ENCODE measurements around the gene CDC42.

The CDC42 gene

GRCh38 chr1:22117851-22118250 is 65.3 kb downstream of the CDC42 start:
- no peak overlapping the region for H2BK5ac ChIP-seq (ENCODE audit: low read depth, low read length, poor library complexity)
- no CpG with 5 or more reads among the region's 5 CpGs for WGBS (ENCODE audit: extremely low coverage, insufficient coverage, insufficient read length)
- H3K4ac ChIP-seq (ENCODE audit: low read depth, low read length) = no peak overlapping the region
- no peak overlapping the region for H3K18ac ChIP-seq (ENCODE audit: low read length)
- H3K4me3 ChIP-seq (ENCODE audit: low read depth, low read length) = no peak overlapping the region
- no peak overlapping the region for H3K14ac ChIP-seq (ENCODE audit: low read length)
- peaks cover 12% of the 10 kb centered on the region for H3K79me1 ChIP-seq (ENCODE audit: low read length)
- no peak overlapping the region for H2BK12ac ChIP-seq (ENCODE audit: low read length)
- H4K8ac ChIP-seq (ENCODE audit: low read depth, low read length) = no peak overlapping the region
- H3K79me2 ChIP-seq (ENCODE audit: control insufficient read depth, insufficient read depth, low read length, poor library complexity) = peaks cover 11% of the 10 kb centered on the region
- H3K4me2 ChIP-seq (ENCODE audit: low read length) = no peak overlapping the region
- H3K9me3 ChIP-seq (ENCODE audit: insufficient read depth, low read depth, low read length) = no peaks in the 10 kb centered on the region
- no peak overlapping the region for H2AFZ ChIP-seq (ENCODE audit: insufficient read depth, low read length, poor library complexity)
- H4K91ac ChIP-seq (ENCODE audit: low read depth, low read length) = no peak overlapping the region
- no peak overlapping the region for H3K23ac ChIP-seq (ENCODE audit: low read length)
- no peak overlapping the region for H2AK5ac ChIP-seq (ENCODE audit: low read length)
- H3K36me3 ChIP-seq (ENCODE audit: control insufficient read depth in 1 of 2, insufficient read depth in 2 of 2, low read length in 2 of 2) = peaks cover 41 to 44% of the 10 kb centered on the region in 2 experiments
- DNase-seq = no peak
- H3K27ac ChIP-seq (ENCODE audit: low read depth, low read length) = no peak overlapping the region
- no peak overlapping the region for H4K12ac ChIP-seq (ENCODE audit: low read depth, low read length)
- no peak overlapping the region for H2BK120ac ChIP-seq (ENCODE audit: insufficient read depth, low read length, poor library complexity)
- H3K9ac ChIP-seq (ENCODE audit: low read length) = no peak overlapping the region
- no peaks in the 10 kb centered on the region for H3K27me3 ChIP-seq (ENCODE audit: insufficient read depth, low read length)
- peaks cover 39 to 40% of the 10 kb centered on the region in 2 experiments for H3K4me1 ChIP-seq (ENCODE audit: control insufficient read depth in 1 of 2, insufficient read depth in 2 of 2, low read length in 2 of 2)

- no peak overlapping the region for H3K9ac ChIP-seq (ENCODE audit: low read length)
- H3K23ac ChIP-seq (ENCODE audit: low read length) = no peak overlapping the region
- no peak overlapping the region for H3K4me2 ChIP-seq (ENCODE audit: low read length)
- WGBS (ENCODE audit: extremely low coverage, insufficient coverage, insufficient read length) = no CpG with 5 or more reads among the region's 8 CpGs
- DNase-seq = no peak
- H3K79me1 ChIP-seq (ENCODE audit: low read length) = peaks cover 15% of the 10 kb centered on the region
- H4K91ac ChIP-seq (ENCODE audit: low read depth, low read length) = no peak overlapping the region
- no peak overlapping the region for H3K4ac ChIP-seq (ENCODE audit: low read depth, low read length)
- no peak overlapping the region for H3K4me3 ChIP-seq (ENCODE audit: low read depth, low read length)
- H4K8ac ChIP-seq (ENCODE audit: low read depth, low read length) = no peak overlapping the region
- H3K27ac ChIP-seq (ENCODE audit: low read depth, low read length) = no peak overlapping the region
- no peak overlapping the region for H3K14ac ChIP-seq (ENCODE audit: low read length)
- H3K4me1 ChIP-seq (ENCODE audit: control insufficient read depth in 1 of 2, insufficient read depth in 2 of 2, low read length in 2 of 2) = peaks cover 41 to 43% of the 10 kb centered on the region in 2 experiments
- peaks cover 41 to 44% of the 10 kb centered on the region in 2 experiments for H3K36me3 ChIP-seq (ENCODE audit: control insufficient read depth in 1 of 2, insufficient read depth in 2 of 2, low read length in 2 of 2)
- H3K79me2 ChIP-seq (ENCODE audit: control insufficient read depth, insufficient read depth, low read length, poor library complexity) = peaks cover 11% of the 10 kb centered on the region
- H2AK5ac ChIP-seq (ENCODE audit: low read length) = no peak overlapping the region
- no peak overlapping the region for H2AFZ ChIP-seq (ENCODE audit: insufficient read depth, low read length, poor library complexity)
- H3K27me3 ChIP-seq (ENCODE audit: insufficient read depth, low read length) = no peaks in the 10 kb centered on the region
- no peak overlapping the region for H3K18ac ChIP-seq (ENCODE audit: low read length)
- no peak overlapping the region for H2BK120ac ChIP-seq (ENCODE audit: insufficient read depth, low read length, poor library complexity)
- no peak overlapping the region for H2BK12ac ChIP-seq (ENCODE audit: low read length)
- H3K9me3 ChIP-seq (ENCODE audit: insufficient read depth, low read depth, low read length) = no peaks in the 10 kb centered on the region
- H4K12ac ChIP-seq (ENCODE audit: low read depth, low read length) = no peak overlapping the region
- H2BK5ac ChIP-seq (ENCODE audit: low read depth, low read length, poor library complexity) = no peak overlapping the region
These were observed 65.9 kb downstream of the CDC42 start for GRCh38 chr1:22118291-22118992.

- Histone ChIP-seq H2BK5ac (ENCODE audit: low read depth, low read length, poor library complexity) (no peak overlapping the region), H2AK5ac (ENCODE audit: low read length) (no peak overlapping the region), H4K8ac (ENCODE audit: low read depth, low read length) (no peak overlapping the region), H3K14ac (ENCODE audit: low read length) (no peak overlapping the region), H3K23ac (ENCODE audit: low read length) (no peak overlapping the region), H2BK120ac (ENCODE audit: insufficient read depth, low read length, poor library complexity) (no peak overlapping the region), H3K9ac (ENCODE audit: low read length) (no peak overlapping the region), H3K27me3 (ENCODE audit: insufficient read depth, low read length) (no peaks in the 10 kb centered on the region), H3K36me3 (ENCODE audit: control insufficient read depth in 1 of 2, insufficient read depth in 2 of 2, low read length in 2 of 2) (peaks cover 34 to 35% of the 10 kb centered on the region in 2 experiments), H3K9me3 (ENCODE audit: insufficient read depth, low read depth, low read length) (no peaks in the 10 kb centered on the region), H2AFZ (ENCODE audit: insufficient read depth, low read length, poor library complexity) (no peak overlapping the region), H2BK12ac (ENCODE audit: low read length) (no peak overlapping the region), H3K79me1 (ENCODE audit: low read length) (peaks cover 11% of the 10 kb centered on the region), H3K18ac (ENCODE audit: low read length) (no peak overlapping the region), H3K4me1 (ENCODE audit: control insufficient read depth in 1 of 2, insufficient read depth in 2 of 2, low read length in 2 of 2) (peaks cover 31 to 38% of the 10 kb centered on the region in 2 experiments), H3K4me2 (ENCODE audit: low read length) (no peak overlapping the region), H4K91ac (ENCODE audit: low read depth, low read length) (no peak overlapping the region), H3K4me3 (ENCODE audit: low read depth, low read length) (no peak overlapping the region), H3K27ac (ENCODE audit: low read depth, low read length) (no peak overlapping the region), H4K12ac (ENCODE audit: low read depth, low read length) (no peak overlapping the region), H3K4ac (ENCODE audit: low read depth, low read length) (no peak overlapping the region), H3K79me2 (ENCODE audit: control insufficient read depth, insufficient read depth, low read length, poor library complexity) (peaks cover 7% of the 10 kb centered on the region)
- no CpG with 5 or more reads among the region's 44 CpGs for WGBS (ENCODE audit: extremely low coverage, insufficient coverage, insufficient read length)
- peak; percentile 27 to 41 for DNase-seq
These were observed 67.3 kb downstream of the CDC42 start for GRCh38 chr1:22119626-22120468.

GRCh38 chr1:22120469-22120790 is 67.9 kb downstream of the CDC42 start:
- H3K14ac ChIP-seq (ENCODE audit: low read length) = no peak overlapping the region
- H2AFZ ChIP-seq (ENCODE audit: insufficient read depth, low read length, poor library complexity) = no peak overlapping the region
- H3K79me1 ChIP-seq (ENCODE audit: low read length) = peaks cover 11% of the 10 kb centered on the region
- H2AK5ac ChIP-seq (ENCODE audit: low read length) = no peak overlapping the region
- H3K9me3 ChIP-seq (ENCODE audit: insufficient read depth, low read depth, low read length) = no peaks in the 10 kb centered on the region
- H4K91ac ChIP-seq (ENCODE audit: low read depth, low read length) = no peak overlapping the region
- no peak overlapping the region for H3K18ac ChIP-seq (ENCODE audit: low read length)
- H3K36me3 ChIP-seq (ENCODE audit: control insufficient read depth in 1 of 2, insufficient read depth in 2 of 2, low read length in 2 of 2) = peaks cover 30 to 31% of the 10 kb centered on the region in 2 experiments
- WGBS (ENCODE audit: extremely low coverage, insufficient coverage, insufficient read length) = no CpG with 5 or more reads among the region's 11 CpGs
- peaks cover 25 to 33% of the 10 kb centered on the region in 2 experiments for H3K4me1 ChIP-seq (ENCODE audit: control insufficient read depth in 1 of 2, insufficient read depth in 2 of 2, low read length in 2 of 2)
- H3K27me3 ChIP-seq (ENCODE audit: insufficient read depth, low read length) = no peaks in the 10 kb centered on the region
- peak; percentile 27 to 38 for DNase-seq
- no peak overlapping the region for H3K4ac ChIP-seq (ENCODE audit: low read depth, low read length)
- peaks cover 5% of the 10 kb centered on the region for H3K79me2 ChIP-seq (ENCODE audit: control insufficient read depth, insufficient read depth, low read length, poor library complexity)
- H4K12ac ChIP-seq (ENCODE audit: low read depth, low read length) = no peak overlapping the region
- H3K4me2 ChIP-seq (ENCODE audit: low read length) = no peak overlapping the region
- no peak overlapping the region for H3K23ac ChIP-seq (ENCODE audit: low read length)
- no peak overlapping the region for H2BK12ac ChIP-seq (ENCODE audit: low read length)
- no peak overlapping the region for H2BK5ac ChIP-seq (ENCODE audit: low read depth, low read length, poor library complexity)
- no peak overlapping the region for H3K4me3 ChIP-seq (ENCODE audit: low read depth, low read length)
- H3K27ac ChIP-seq (ENCODE audit: low read depth, low read length) = no peak overlapping the region
- no peak overlapping the region for H3K9ac ChIP-seq (ENCODE audit: low read length)
- H2BK120ac ChIP-seq (ENCODE audit: insufficient read depth, low read length, poor library complexity) = no peak overlapping the region
- no peak overlapping the region for H4K8ac ChIP-seq (ENCODE audit: low read depth, low read length)
